ENCODE results near the gene REPIN1. TPM values are rescaled to one million over a fixed set of nuclear protein-coding genes. Genes with fewer than 3 reads are reported as not detected.

The REPIN1 gene
- total RNA-seq, 1 experiment from 2014 or later: 106 TPM

- Histone ChIP-seq H3K79me2 (ENCODE audit: insufficient read depth, low read length) (no peaks in the 10 kb centered on the region), H3K56ac (ENCODE audit: insufficient read length, low read depth, low read length) (no peak overlapping the region), H3K4me2 (ENCODE audit: insufficient read depth, insufficient read length, low read length) (no peak overlapping the region), H3K79me1 (ENCODE audit: insufficient read depth, low read depth, low read length, poor library complexity, severe bottlenecking) (no peaks in the 10 kb centered on the region), H3K9me3 (ENCODE audit: control insufficient read depth, low read depth, low read length) (no peaks in the 10 kb centered on the region), H3K14ac (ENCODE audit: insufficient read depth, low read length) (no peak overlapping the region; the same call in 1 of the 2 replicates), H2AK5ac (ENCODE audit: insufficient read length, low read length) (no peak overlapping the region), H4K8ac (replicated peaks; ENCODE audit: insufficient read length, low read depth, low read length) (no peak overlapping the region), H2BK120ac (ENCODE audit: low read depth, low read length, poor library complexity, severe bottlenecking) (no peak overlapping the region), H3K4ac (ENCODE audit: low read depth, low read length) (no peak overlapping the region), H2BK20ac (ENCODE audit: low read depth, low read length, poor library complexity, severe bottlenecking) (no peak overlapping the region), H3K18ac (ENCODE audit: insufficient read length, low read depth, low read length) (no peak overlapping the region), H3T11ph (ENCODE audit: low read length) (no peak overlapping the region), H3K23me2 (ENCODE audit: insufficient read length, low read depth, low read length, poor library complexity, severe bottlenecking) (no peaks in the 10 kb centered on the region), H2BK12ac (ENCODE audit: insufficient read length, low read depth, low read length) (no peak overlapping the region), H3K4me1 (ENCODE audit: insufficient read depth, low read length) (peaks cover 2% of the 10 kb centered on the region; the same call in 1 of the 2 replicates), H2BK15ac (ENCODE audit: low read depth, low read length) (no peak overlapping the region), H3K27ac (ENCODE audit: insufficient read length, low read depth, low read length) (no peak overlapping the region), H4K91ac (ENCODE audit: insufficient read length, low read depth, low read length) (no peak overlapping the region), H4K5ac (ENCODE audit: insufficient read length, low read depth, low read length) (no peak overlapping the region), H2AFZ (ENCODE audit: low read length) (no peak overlapping the region), H3K27me3 (ENCODE audit: insufficient read depth, low read length) (no peaks in the 10 kb centered on the region), H2BK5ac (ENCODE audit: insufficient read length, low read length) (no peak overlapping the region), H3K9ac (ENCODE audit: extremely low read depth, insufficient read length, low read length) (no peak overlapping the region), H4K20me1 (ENCODE audit: control insufficient read depth, insufficient read depth, insufficient read length) (no peaks in the 10 kb centered on the region), H3K23ac (ENCODE audit: insufficient read length, low read depth, low read length) (no peak overlapping the region)
- peaks cover 37 to 60% (median 39%) of the 10 kb centered on the region in 3 experiments for H3K36me3 Mint-ChIP-seq (ENCODE audit: insufficient read depth in 1 of 3, low read depth in 3 of 3)
- H3K27me3 Mint-ChIP-seq (ENCODE audit: low read depth): no peaks in the 10 kb centered on the region
- H3K27ac Mint-ChIP-seq: peak overlapping the region in 1 of 3 experiments; percentile 66; a peak in 2 of 7 replicates
- H3K9me3 Mint-ChIP-seq: no peaks in the 10 kb centered on the region
- DNase-seq: peak; percentile 73
- peak; percentile 60 for TF ChIP-seq CTCF (conservative IDR thresholded peaks at IDR 0.05)
- no peak overlapping the region for H3K4me3 Mint-ChIP-seq
- peaks cover 48 to 59% of the 10 kb centered on the region in 2 experiments for H3K4me1 Mint-ChIP-seq
- no CpG with 5 or more reads among the region's 20 CpGs for WGBS (ENCODE audit: extremely low coverage, insufficient read length, low lambda C conversion rate)
Observed at GRCh38 chr7:150388709-150389531, 20.3 kb downstream of the REPIN1 start.

Measured in H9 (cell line).